ENCODE measurements around the gene LTK.

- no peak for TF ChIP-seq POLR2A (IDR thresholded peaks at IDR 0.05)
- no peak for TF ChIP-seq CTCF (IDR thresholded peaks at IDR 0.05)
Measured at GRCh38 chr15:41491889-41492288, 21.7 kb downstream of the LTK start.
